ENCODE results near the gene ITK. TPM values are rescaled to one million over a fixed set of nuclear protein-coding genes. Genes with fewer than 3 reads are reported as not detected.

Gene ITK
- total and polyA plus RNA-seq, 2 donors from 2014 or later: 0.11 to 14.0 TPM

DNA sequence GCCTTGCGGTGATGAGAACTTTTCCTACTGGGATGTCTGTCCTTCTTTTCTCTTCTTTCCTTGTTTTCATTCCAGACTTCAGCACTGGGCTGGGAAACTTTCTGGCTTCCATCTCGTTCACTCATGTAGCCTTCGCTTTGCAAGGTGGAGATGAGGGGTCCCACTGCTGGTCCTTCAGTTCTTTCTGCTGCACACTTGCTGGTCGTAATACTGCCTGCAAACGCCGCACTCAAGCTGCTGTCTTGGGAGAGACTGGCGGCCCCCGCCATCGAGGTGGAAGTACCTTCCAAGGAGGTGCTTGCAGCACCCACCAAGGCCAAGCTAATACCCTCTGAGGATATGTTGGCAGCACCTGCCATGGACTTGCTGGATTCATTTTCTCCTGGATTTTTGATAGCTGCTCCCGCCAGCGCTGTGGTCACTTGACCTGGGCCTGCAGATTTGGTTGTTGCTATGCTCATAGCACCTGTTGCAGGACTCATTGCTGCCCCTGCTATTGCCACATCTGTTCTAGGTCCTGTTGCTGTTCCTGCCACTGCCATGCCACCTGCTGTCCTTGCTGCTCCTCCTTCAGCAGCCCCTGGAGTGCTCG, 17.6 kb upstream of the ITK start:
- Histone ChIP-seq H3K9me3 (ENCODE audit: control insufficient read depth in 2 of 3, insufficient read depth in 1 of 3, low read length in 3 of 3) (no peaks in the 10 kb centered on the region), H3K36me3 (ENCODE audit: control insufficient read depth in 2 of 3, insufficient read depth in 3 of 3, low read length in 3 of 3) (no peaks in the 10 kb centered on the region), H3K27me3 (ENCODE audit: control insufficient read depth, insufficient read depth, low read length) (no peaks in the 10 kb centered on the region), H3K27ac (ENCODE audit: low read depth in 2 of 2, low read length in 2 of 2) (no peak overlapping the region), H3K4me3 (ENCODE audit: low read length in 3 of 3) (no peak overlapping the region), H3K4me1 (ENCODE audit: control insufficient read depth in 2 of 3, insufficient read depth in 2 of 3, low read depth in 1 of 3, low read length in 3 of 3) (no peaks in the 10 kb centered on the region), H3K9ac (ENCODE audit: low read length in 3 of 3) (no peak overlapping the region)
- TF ChIP-seq, protein P1, sequence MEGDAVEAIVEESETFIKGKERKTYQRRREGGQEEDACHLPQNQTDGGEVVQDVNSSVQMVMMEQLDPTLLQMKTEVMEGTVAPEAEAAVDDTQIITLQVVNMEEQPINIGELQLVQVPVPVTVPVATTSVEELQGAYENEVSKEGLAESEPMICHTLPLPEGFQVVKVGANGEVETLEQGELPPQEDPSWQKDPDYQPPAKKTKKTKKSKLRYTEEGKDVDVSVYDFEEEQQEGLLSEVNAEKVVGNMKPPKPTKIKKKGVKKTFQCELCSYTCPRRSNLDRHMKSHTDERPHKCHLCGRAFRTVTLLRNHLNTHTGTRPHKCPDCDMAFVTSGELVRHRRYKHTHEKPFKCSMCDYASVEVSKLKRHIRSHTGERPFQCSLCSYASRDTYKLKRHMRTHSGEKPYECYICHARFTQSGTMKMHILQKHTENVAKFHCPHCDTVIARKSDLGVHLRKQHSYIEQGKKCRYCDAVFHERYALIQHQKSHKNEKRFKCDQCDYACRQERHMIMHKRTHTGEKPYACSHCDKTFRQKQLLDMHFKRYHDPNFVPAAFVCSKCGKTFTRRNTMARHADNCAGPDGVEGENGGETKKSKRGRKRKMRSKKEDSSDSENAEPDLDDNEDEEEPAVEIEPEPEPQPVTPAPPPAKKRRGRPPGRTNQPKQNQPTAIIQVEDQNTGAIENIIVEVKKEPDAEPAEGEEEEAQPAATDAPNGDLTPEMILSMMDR (IDR thresholded peaks at IDR 0.05; ENCODE audit: borderline replicate concordance, extremely low read depth, insufficient read depth): no peak
- FAIRE-seq (no peak), DNase-seq (no peak)
- intact Hi-C loops (cut with DNase I): no loop called here

DNA sequence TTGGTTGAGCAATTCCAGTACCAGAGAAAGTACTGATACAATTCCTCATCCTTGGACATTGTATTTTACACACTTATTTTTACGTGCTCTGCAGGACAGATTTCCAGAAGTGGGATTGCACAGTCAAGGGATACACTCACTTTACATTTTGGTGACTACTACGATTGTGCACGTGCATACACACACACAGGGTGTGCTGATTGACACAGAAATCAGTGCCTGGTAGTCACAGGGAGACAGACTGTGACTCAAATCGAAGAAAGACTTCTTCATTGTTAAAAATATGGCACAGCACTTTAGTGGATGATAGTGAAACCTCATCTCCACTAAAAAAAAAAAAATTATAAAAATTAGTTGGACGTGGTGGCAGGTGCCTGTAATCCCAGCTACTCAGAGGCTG, 16.1 kb upstream of the ITK start:
- Histone ChIP-seq H3K36me3 (ENCODE audit: control insufficient read depth in 2 of 3, insufficient read depth in 3 of 3, low read length in 3 of 3) (no peaks in the 10 kb centered on the region), H3K4me1 (ENCODE audit: control insufficient read depth in 2 of 3, insufficient read depth in 2 of 3, low read depth in 1 of 3, low read length in 3 of 3) (no peaks in the 10 kb centered on the region), H3K4me3 (ENCODE audit: low read length in 3 of 3) (no peak overlapping the region), H3K9ac (ENCODE audit: low read length in 3 of 3) (no peak overlapping the region), H3K27ac (ENCODE audit: low read depth in 2 of 2, low read length in 2 of 2) (no peak overlapping the region), H3K9me3 (ENCODE audit: control insufficient read depth in 2 of 3, insufficient read depth in 1 of 3, low read length in 3 of 3) (no peaks in the 10 kb centered on the region), H3K27me3 (ENCODE audit: control insufficient read depth, insufficient read depth, low read length) (no peaks in the 10 kb centered on the region)
- no peak for FAIRE-seq
- no peak for DNase-seq
- intact Hi-C loops (cut with DNase I): no loop called here
- TF ChIP-seq, protein P1 (IDR thresholded peaks at IDR 0.05; ENCODE audit: borderline replicate concordance, extremely low read depth, insufficient read depth): no peak

DNA sequence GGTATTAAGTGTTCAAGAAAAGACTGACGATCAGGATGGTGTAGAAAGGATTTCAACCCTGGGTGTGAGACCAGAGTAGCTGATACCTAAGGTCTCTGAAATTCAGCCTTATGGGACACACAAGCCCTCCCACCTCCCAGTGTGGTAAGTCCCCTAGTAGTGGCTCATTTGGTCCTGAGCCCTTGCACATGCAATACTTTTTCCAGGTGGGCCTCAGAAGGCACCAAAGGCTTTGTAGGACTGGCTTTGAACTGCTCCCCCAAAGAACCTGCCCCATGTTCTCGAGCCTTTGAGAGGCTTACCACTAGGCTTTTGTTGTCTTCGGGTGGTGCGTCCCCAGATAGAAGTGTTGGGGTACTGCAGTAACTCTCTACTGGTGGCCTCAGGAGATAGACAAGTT, 15.4 kb upstream of the ITK start:
- TF ChIP-seq, protein P1 (IDR thresholded peaks at IDR 0.05; ENCODE audit: borderline replicate concordance, extremely low read depth, insufficient read depth): no peak
- no peak for FAIRE-seq
- H3K27ac ChIP-seq (ENCODE audit: low read depth in 2 of 2, low read length in 2 of 2): no peak overlapping the region

DNA sequence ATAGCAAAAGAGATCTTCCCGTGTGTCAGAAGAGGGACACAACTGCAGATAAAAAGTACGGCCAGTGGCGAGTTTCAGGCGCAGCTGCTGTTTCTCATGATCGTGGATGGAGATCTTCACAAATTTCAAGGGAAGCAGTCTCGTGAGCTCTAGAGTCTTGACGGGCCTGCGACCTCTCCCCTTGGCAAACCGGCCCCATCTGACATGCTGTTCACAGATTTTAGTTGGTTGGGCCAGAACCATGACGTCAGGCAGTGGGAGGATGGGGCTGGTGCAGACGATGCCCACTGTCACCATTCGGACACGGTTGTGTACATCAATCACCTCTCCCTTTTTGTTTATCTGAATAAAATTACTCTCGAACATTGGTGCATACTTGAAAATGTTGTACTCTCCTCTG, 15.0 kb upstream of the ITK start:
- Histone ChIP-seq H3K27ac (ENCODE audit: low read depth in 2 of 2, low read length in 2 of 2) (no peak overlapping the region), H3K27me3 (ENCODE audit: control insufficient read depth, insufficient read depth, low read length) (no peaks in the 10 kb centered on the region), H3K9ac (ENCODE audit: low read length in 3 of 3) (no peak overlapping the region), H3K36me3 (ENCODE audit: control insufficient read depth in 2 of 3, insufficient read depth in 3 of 3, low read length in 3 of 3) (no peaks in the 10 kb centered on the region), H3K4me3 (ENCODE audit: low read length in 3 of 3) (no peak overlapping the region), H3K9me3 (ENCODE audit: control insufficient read depth in 2 of 3, insufficient read depth in 1 of 3, low read length in 3 of 3) (no peaks in the 10 kb centered on the region), H3K4me1 (ENCODE audit: control insufficient read depth in 2 of 3, insufficient read depth in 2 of 3, low read depth in 1 of 3, low read length in 3 of 3) (no peaks in the 10 kb centered on the region)
- DNase-seq: peak in 1 of 5 donors; percentile 56
- intact Hi-C loops (cut with DNase I): no loop called here
- TF ChIP-seq, protein P1 (IDR thresholded peaks at IDR 0.05; ENCODE audit: borderline replicate concordance, extremely low read depth, insufficient read depth): no peak
- no peak for FAIRE-seq

More for the DNA sequence above, 15.4 kb upstream of the ITK start:
- Histone ChIP-seq H3K4me3 (ENCODE audit: low read length in 3 of 3) (no peak overlapping the region), H3K9ac (ENCODE audit: low read length in 3 of 3) (no peak overlapping the region), H3K9me3 (ENCODE audit: control insufficient read depth in 2 of 3, insufficient read depth in 1 of 3, low read length in 3 of 3) (no peaks in the 10 kb centered on the region), H3K36me3 (ENCODE audit: control insufficient read depth in 2 of 3, insufficient read depth in 3 of 3, low read length in 3 of 3) (no peaks in the 10 kb centered on the region), H3K27me3 (ENCODE audit: control insufficient read depth, insufficient read depth, low read length) (no peaks in the 10 kb centered on the region), H3K4me1 (ENCODE audit: control insufficient read depth in 2 of 3, insufficient read depth in 2 of 3, low read depth in 1 of 3, low read length in 3 of 3) (no peaks in the 10 kb centered on the region)
- intact Hi-C loops (cut with DNase I): no loop called here
- no peak for DNase-seq
